GM20000 (cell line): Measurements from ENCODE around the gene ACTR5.

ENCODE experiments used
- DNase-seq: peaks from one replicate; pipeline ENCODE4 v3.0.0; 2012; ENCODE audit warnings: low spot score
- CTCF ChIP-seq: IDR thresholded peaks from 2 replicates; pipeline ENCODE4 v1.5.1; 2012; ENCODE audit warnings: mild to moderate bottlenecking, control low read depth; ENCODE audit errors: extremely low read depth, missing control alignments

ACTR5 gene

GRCh38 chr20:38748097-38748860 is at the start of gene ACTR5:
Gene ACTR5, plus strand, starts transcription at chr20:38748460. Its CDS starts 19 bp downstream, at chr20:38748479.
- DNase-seq: peak; percentile 99
- TF ChIP-seq CTCF: no peak

GRCh38 chr20:38698541-38698940 is 49.7 kb upstream of the ACTR5 start:
- no peak for DNase-seq

GRCh38 chr20:38700141-38700540 is 48.1 kb upstream of the ACTR5 start:
- DNase-seq: no peak
- no peak for TF ChIP-seq CTCF

More at GRCh38 chr20:38698541-38698940, 49.7 kb upstream of the ACTR5 start:
- no peak for TF ChIP-seq CTCF

GRCh38 chr20:38700926-38701325 is 47.3 kb upstream of the ACTR5 start:
- no peak for TF ChIP-seq CTCF
- no peak for DNase-seq

GRCh38 chr20:38703526-38703925 is 44.7 kb upstream of the ACTR5 start:
- no peak for DNase-seq
- TF ChIP-seq CTCF: no peak

GRCh38 chr20:38704136-38704535 is 44.1 kb upstream of the ACTR5 start:
- no peak for DNase-seq
- TF ChIP-seq CTCF: no peak

GRCh38 chr20:38706509-38706908 is 41.8 kb upstream of the ACTR5 start:
- DNase-seq: no peak
- no peak for TF ChIP-seq CTCF
